Measurements from ENCODE around the gene DLGAP1.
"Not testable (repeated sequence)": the region's sequence is repeated elsewhere in the genome, so short reads cannot be mapped to it uniquely, and the experiment has no call there.

DNA sequence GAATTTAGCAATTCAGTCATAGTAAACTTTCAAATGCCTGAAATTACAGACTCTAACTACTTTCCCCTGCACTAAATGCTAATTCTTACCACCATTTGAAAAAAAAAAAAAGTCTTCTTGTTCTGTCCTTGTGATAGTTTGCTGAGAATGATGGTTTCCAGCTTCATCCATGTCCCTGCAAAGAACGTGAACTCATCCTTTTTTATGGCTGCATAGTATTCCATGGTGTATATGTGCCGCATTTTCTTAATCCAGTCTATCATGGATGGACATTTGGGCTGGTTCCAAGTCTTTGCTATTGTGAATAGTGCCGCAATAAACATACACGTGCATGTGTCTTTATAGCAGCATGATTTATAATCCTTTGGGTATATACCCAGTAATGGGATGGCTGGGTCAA is 420.3 kb downstream of the DLGAP1 start:
- TF ChIP-seq, protein P1, sequence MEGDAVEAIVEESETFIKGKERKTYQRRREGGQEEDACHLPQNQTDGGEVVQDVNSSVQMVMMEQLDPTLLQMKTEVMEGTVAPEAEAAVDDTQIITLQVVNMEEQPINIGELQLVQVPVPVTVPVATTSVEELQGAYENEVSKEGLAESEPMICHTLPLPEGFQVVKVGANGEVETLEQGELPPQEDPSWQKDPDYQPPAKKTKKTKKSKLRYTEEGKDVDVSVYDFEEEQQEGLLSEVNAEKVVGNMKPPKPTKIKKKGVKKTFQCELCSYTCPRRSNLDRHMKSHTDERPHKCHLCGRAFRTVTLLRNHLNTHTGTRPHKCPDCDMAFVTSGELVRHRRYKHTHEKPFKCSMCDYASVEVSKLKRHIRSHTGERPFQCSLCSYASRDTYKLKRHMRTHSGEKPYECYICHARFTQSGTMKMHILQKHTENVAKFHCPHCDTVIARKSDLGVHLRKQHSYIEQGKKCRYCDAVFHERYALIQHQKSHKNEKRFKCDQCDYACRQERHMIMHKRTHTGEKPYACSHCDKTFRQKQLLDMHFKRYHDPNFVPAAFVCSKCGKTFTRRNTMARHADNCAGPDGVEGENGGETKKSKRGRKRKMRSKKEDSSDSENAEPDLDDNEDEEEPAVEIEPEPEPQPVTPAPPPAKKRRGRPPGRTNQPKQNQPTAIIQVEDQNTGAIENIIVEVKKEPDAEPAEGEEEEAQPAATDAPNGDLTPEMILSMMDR (IDR thresholded peaks at IDR 0.05; ENCODE audit: poor library complexity): not testable (repeated sequence)
- not testable (repeated sequence) for TF ChIP-seq EZH2 (IDR thresholded peaks at IDR 0.05; ENCODE audit: borderline replicate concordance)
